Measurements from ENCODE around the gene HCRT. TPM values are rescaled to one million over a fixed set of nuclear protein-coding genes. Genes with fewer than 3 reads are reported as not detected.
A peak's percentile ranks its signal among the peaks of the same experiment; 100 is the strongest.

Gene HCRT
- total RNA-seq, 1 donor from 2014 or later: not detected

- no peak for ATAC-seq
- no peak for DNase-seq
- intact Hi-C loops (cut with micrococcal nuclease): no loop called here
Observed at GRCh38 chr17:42182927-42183734, 2.1 kb downstream of the HCRT start.

GRCh38 chr17:42181851-42182207 is 3.4 kb downstream of the HCRT start:
- intact Hi-C loops (cut with micrococcal nuclease): no loop called here
- DNase-seq (no peak), ATAC-seq (no peak)

GRCh38 chr17:42180922-42181850 is 4.1 kb downstream of the HCRT start, which contains the start of gene KCNH4:
KCNH4 (minus strand) TSS chr17:42181142; CDS start chr17:42180945, 197 bp downstream.
- peak; percentile 66 for ATAC-seq
- intact Hi-C loops (cut with micrococcal nuclease): no loop called here
- DNase-seq: peak; percentile 87

GRCh38 chr17:42180411-42180921 is 4.8 kb downstream of the HCRT start:
- intact Hi-C loops (cut with micrococcal nuclease): no loop called here
- no peak for DNase-seq
- ATAC-seq: no peak

- DNase-seq (peak; percentile 44), ATAC-seq (peak; percentile 14)
- intact Hi-C loops (cut with micrococcal nuclease): no loop called here
Observed at GRCh38 chr17:42179911-42180410, 5.3 kb downstream of the HCRT start.

- intact Hi-C loops (cut with micrococcal nuclease): no loop called here
- ATAC-seq (no peak), DNase-seq (no peak)
Observed at GRCh38 chr17:42179335-42179734, 5.9 kb downstream of the HCRT start.

GRCh38 chr17:42178817-42179216 is 6.4 kb downstream of the HCRT start:
- intact Hi-C loops (cut with micrococcal nuclease): no loop called here
- ATAC-seq: no peak
- no peak for DNase-seq

DNA sequence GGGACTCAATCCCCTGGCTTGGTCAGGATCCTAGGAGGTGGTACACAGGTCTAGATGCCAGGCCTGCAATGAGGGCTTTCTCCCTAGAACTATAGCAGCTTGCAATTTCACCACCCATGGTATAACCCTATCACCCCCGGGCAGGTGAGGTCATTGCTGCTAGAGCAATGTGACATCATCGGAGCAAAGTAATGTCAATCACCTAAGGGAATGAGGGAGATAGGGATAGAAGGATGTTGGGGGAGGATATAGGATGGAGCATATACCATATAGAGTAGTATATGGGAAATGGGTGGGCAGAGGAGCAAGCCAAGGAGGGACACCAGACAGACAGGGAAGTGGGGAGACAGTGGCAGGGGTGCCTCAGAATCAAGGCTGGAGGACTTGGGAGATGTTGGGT is 7.6 kb downstream of the HCRT start:
- intact Hi-C loops (cut with micrococcal nuclease): no loop called here
- DNase-seq: no peak
- ATAC-seq: no peak

DNA sequence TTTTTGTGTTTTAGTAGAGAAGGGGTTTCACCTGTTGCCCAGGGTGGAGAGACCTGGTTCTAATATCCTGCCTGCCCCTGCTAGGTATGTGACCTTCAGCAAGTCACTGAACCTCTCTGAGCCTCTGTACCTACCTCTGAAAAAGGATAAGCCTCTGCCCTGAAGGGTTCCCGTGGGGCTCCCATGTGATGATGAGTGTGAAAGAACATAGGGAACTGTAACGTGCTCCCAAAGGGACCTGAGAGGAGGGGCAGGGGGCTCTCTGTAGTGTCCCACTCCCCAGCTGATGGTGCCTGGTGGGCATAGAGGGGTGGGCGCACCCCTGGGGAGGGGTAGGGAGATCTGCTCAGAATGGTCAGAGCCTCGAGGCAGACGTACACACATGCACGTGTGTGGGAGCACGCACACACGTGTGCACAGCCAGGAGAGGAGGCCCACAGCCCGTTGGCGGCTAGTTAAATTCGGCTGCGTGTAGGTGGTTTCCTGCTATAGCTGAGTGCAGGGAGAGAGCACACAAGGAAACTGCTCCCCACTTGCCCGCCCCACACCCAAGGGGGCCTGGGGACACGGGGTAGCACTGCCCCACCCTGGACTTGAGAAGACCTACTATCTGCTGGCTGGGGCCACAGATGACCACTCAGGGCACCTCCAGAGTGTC is 11.0 kb downstream of the HCRT start:
- intact Hi-C loops (cut with micrococcal nuclease): no loop called here
- ATAC-seq (no peak), DNase-seq (no peak)

GRCh38 chr17:42171831-42172230 is 13.4 kb downstream of the HCRT start:
- DNase-seq (no peak), ATAC-seq (no peak)
- intact Hi-C loops (cut with micrococcal nuclease): no loop called here

GRCh38 chr17:42169351-42169750 is 15.9 kb downstream of the HCRT start:
- DNase-seq: no peak
- intact Hi-C loops (cut with micrococcal nuclease): no loop called here
- no peak for ATAC-seq

DNA sequence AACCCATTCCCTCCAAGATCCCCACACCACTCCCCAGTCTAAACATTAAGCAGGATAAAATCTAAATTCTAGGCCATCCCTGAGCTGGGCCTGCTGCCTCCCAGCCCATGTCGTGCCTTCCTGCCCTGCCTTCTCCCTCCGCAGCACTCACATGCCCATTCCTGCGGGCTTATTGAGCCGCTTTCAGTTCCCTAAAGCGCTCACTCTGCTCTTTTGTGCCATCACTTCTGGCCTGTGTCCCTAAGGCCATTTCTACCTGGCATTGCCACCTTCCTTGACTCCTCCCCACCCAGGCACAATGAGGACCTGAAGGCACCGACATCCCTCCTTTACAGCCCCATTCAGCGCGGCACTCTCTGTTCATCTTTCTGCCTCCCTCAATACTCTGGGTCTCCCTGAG is 17.4 kb downstream of the HCRT start:
- intact Hi-C loops (cut with micrococcal nuclease): no loop called here
- ATAC-seq (no peak), DNase-seq (no peak)

DNA sequence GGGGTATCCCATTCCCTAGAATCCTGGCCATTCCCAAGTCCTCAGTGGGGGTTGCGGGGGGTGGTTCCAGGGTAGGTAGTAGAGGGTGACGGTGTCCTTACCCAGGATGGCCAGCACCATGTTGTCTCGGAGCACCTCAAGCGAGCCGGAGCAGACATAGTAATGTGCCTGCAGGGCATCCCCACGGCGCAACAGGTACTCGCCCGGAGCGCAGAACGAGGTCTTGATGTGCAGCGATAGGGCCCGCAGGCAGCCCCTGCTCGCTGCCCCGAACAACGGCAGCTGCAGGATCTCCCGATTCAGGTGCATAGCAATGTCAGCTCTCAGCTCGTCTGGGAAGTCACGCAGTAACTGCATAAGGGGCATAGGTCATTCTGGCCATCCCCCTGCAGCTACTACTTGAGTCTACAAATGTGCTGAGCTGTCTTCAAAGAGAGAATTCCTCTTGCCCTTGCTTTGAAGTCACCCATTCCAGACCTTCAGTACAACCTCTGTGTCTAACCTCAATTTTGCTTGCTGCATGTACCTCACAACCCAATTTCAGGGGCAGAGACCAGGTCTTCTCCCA is 19.0 kb downstream of the HCRT start:
- ATAC-seq (no peak), DNase-seq (no peak)
- intact Hi-C loops (cut with micrococcal nuclease): no loop called here

- no peak for DNase-seq
- intact Hi-C loops (cut with micrococcal nuclease): no loop called here
Observed at GRCh38 chr17:42165751-42166150, 19.5 kb downstream of the HCRT start.

GRCh38 chr17:42163696-42164407 is 21.4 kb downstream of the HCRT start:
- intact Hi-C loops (cut with micrococcal nuclease): no loop called here
- no peak for DNase-seq
- no peak for ATAC-seq

More at GRCh38 chr17:42165751-42166150, 19.5 kb downstream of the HCRT start:
- no peak for ATAC-seq

DNA sequence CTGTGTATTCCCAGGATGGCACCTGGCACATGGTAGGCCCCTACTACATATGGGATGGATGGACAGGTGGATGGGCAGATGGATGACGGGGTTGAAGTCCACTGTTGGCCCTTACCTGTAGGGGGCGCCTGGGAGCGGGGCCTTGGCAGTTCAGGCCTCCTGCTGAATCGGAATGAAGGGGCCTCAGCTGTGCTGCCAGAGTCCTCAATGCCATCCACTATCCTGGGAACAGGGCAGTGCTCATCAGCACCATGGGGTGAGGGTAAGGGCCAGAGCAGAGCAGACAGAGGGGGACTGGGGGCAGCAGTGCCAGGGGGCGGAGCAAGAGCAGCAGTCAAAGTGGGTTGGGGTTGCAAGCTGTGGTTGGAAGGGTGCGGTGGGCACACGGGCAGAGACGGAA is 22.1 kb downstream of the HCRT start:
- intact Hi-C loops (cut with micrococcal nuclease): no loop called here
- DNase-seq: no peak
- ATAC-seq: no peak

- DNase-seq (no peak), ATAC-seq (no peak)
- intact Hi-C loops (cut with micrococcal nuclease): no loop called here
Observed at GRCh38 chr17:42160531-42160910, 24.7 kb downstream of the HCRT start.

- intact Hi-C loops (cut with micrococcal nuclease): no loop called here
- no peak for ATAC-seq
- DNase-seq: no peak
Observed at GRCh38 chr17:42159796-42160530, 25.3 kb downstream of the HCRT start.
